Panc1 (cell line): Measurements from ENCODE around the gene UCHL5. TPM values are rescaled to one million over a fixed set of nuclear protein-coding genes. Genes with fewer than 3 reads are reported as not detected.

ENCODE experiments used
- ATAC-seq: fragments of 200-7000 bp; cut with Tn5 transposase; 2 replicates; pipeline ENCODE4 v1.9.1; 2020; ENCODE audit warnings: mild to moderate bottlenecking, moderate library complexity
- BruUV-seq: library from RNA; stranded (reverse); fragments of 400-500 nt; replicated peaks from 2 replicates; lab custom pipeline; 2021; lab: Mats Ljungman, UMichigan
- CTCF ChIA-PET: fragments of 300-600 bp; sonication (Branson Sonifier 250); formaldehyde crosslinking; loops from one replicate; lab custom pipeline; 2022; ENCODE audit warnings: antibody characterized with exemption; lab: Charles Lee
- POLR2A ChIA-PET: fragments of 300-600 bp; sonication (Branson Sonifier 250); formaldehyde crosslinking; loops from one replicate; lab custom pipeline; 2022; ENCODE audit warnings: antibody characterized with exemption; lab: Charles Lee
- DNase-seq: peaks from one replicate; pipeline ENCODE4 v3.0.0-alpha.2; 2010; ENCODE audit warnings: low read depth, low spot score
- H3K27ac ChIP-seq: 2 replicates; pipeline ENCODE4 v1.5.1; 2011; ENCODE audit warnings: mild to moderate bottlenecking, low read length, inconsistent platforms
- H3K27me3 ChIP-seq: fragments of 200-500 bp; sonication (Bioruptor generic); 2 replicates; pipeline ENCODE4 v1.6.0; 2014; ENCODE audit warnings: low read length, inconsistent platforms; ENCODE audit not compliant: control insufficient read depth, insufficient read depth
- H3K36me3 ChIP-seq: fragments of 200-500 bp; sonication (Bioruptor generic); 2 replicates; pipeline ENCODE4 v1.5.1; 2014; ENCODE audit warnings: inconsistent platforms, mild to moderate bottlenecking, low read length, moderate library complexity; ENCODE audit not compliant: control insufficient read depth, insufficient read depth
- H3K4me1 ChIP-seq: 2 replicates; pipeline ENCODE4 v1.5.1; 2011; ENCODE audit warnings: inconsistent platforms, mild to moderate bottlenecking, low read length, moderate library complexity; ENCODE audit not compliant: control insufficient read depth, insufficient read depth
- H3K4me3 ChIP-seq, 2 experiments: 2 replicates each; pipeline ENCODE4 v1.5.1; 2011 to 2012; ENCODE audit warnings: low read depth in 2 of 2, low read length in 2 of 2, mild to moderate bottlenecking in 2 of 2, inconsistent platforms in 1 of 2, moderate library complexity in 1 of 2
- H3K9me3 ChIP-seq: fragments of 200-500 bp; sonication (Bioruptor generic); 2 replicates; pipeline ENCODE4 v1.5.1; 2014; ENCODE audit warnings: low read depth, mild to moderate bottlenecking, inconsistent platforms, low read length, moderate library complexity; ENCODE audit not compliant: control insufficient read depth, insufficient read depth
- POLR2AphosphoS5 ChIP-seq: IDR thresholded peaks from 2 replicates; pipeline ENCODE4 v1.6.1; 2012; ENCODE audit warnings: mild to moderate bottlenecking, low read depth, low read length, moderate library complexity
- SIN3A ChIP-seq: IDR thresholded peaks from 2 replicates; pipeline ENCODE4 v1.6.1; 2012; ENCODE audit warnings: low read depth, mild to moderate bottlenecking, low read length, moderate library complexity, borderline replicate concordance; ENCODE audit not compliant: insufficient read depth
- TCF7L2 ChIP-seq: IDR thresholded peaks from 2 replicates; pipeline ENCODE4 v1.6.1; 2011; ENCODE audit warnings: mild to moderate bottlenecking, low read depth, low read length, inconsistent platforms
- in situ Hi-C: cut with HindIII; loops from 2 replicates; pipeline ENCODE4 v1.10.0; 2016; ENCODE audit warnings: low sequenced_read_pairs, low pct_unique_long_range_greater_than_20kb
- intact Hi-C: fragments of 100-400 bp; cut with micrococcal nuclease; formaldehyde crosslinking; loops from one replicate; pipeline ENCODE4 v1.10.0; 2022; ENCODE audit not compliant: unreplicated experiment
- total RNA-seq: library from RNA; stranded (reverse); gene quantifications from one replicate; pipeline ENCODE4 v1.2.1, GENCODE V29; 2021; ENCODE audit not compliant: unreplicated experiment
- TF ChIP-seq, protein P1 (sequence below): fragments of 450-650 bp; IDR thresholded peaks from 2 replicates; pipeline ENCODE4 v1.5.1; 2017; ENCODE audit warnings: mild to moderate bottlenecking
- TF ChIP-seq, protein P2 (sequence below), 2 experiments: IDR thresholded peaks; 2 replicates each; pipeline ENCODE4 v1.6.1; 2011 to 2012; ENCODE audit warnings: low read depth in 2 of 2, control low read depth in 1 of 2, low read length in 1 of 2, mild to moderate bottlenecking in 1 of 2, moderate library complexity in 1 of 2; ENCODE audit not compliant: insufficient read depth in 1 of 2

The UCHL5 gene
- total RNA-seq, 1 experiment from 2014 or later = 42.6 TPM

DNA sequence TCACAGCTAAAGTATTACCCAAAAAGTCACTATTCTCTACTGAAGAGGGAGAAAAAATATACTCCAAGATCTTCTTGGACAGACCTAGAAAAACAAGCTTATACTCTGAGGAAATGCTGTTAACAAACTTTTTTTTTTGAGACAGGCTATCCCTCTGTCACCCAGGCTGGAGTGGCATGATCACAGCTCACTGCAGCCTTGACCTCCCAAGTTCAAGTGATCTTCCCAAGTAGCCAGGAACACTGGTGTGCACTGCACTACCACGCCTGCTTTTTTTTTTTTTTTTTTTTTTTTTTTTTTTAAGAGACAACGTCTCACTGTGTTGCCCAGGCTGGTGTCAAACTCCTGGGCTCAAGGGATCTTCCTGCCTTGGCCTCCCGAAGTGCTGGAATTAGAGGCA, 28.7 kb upstream of the UCHL5 start:
- no peak overlapping the region for H3K4me3 ChIP-seq
- no peak overlapping the region for H3K27ac ChIP-seq
- intact Hi-C loops = no loop called here
- ChIA-PET POLR2A (interaction anchor here (0.5 kb wide), 1 partner anchor 17 kb away, joined by 8 read pairs; the partner anchor contains the start of gene GLRX2), CTCF (no interaction called here)
- TF ChIP-seq TCF7L2 (no peak), SIN3A (no peak), POLR2AphosphoS5 (no peak)
- TF ChIP-seq, protein P1, sequence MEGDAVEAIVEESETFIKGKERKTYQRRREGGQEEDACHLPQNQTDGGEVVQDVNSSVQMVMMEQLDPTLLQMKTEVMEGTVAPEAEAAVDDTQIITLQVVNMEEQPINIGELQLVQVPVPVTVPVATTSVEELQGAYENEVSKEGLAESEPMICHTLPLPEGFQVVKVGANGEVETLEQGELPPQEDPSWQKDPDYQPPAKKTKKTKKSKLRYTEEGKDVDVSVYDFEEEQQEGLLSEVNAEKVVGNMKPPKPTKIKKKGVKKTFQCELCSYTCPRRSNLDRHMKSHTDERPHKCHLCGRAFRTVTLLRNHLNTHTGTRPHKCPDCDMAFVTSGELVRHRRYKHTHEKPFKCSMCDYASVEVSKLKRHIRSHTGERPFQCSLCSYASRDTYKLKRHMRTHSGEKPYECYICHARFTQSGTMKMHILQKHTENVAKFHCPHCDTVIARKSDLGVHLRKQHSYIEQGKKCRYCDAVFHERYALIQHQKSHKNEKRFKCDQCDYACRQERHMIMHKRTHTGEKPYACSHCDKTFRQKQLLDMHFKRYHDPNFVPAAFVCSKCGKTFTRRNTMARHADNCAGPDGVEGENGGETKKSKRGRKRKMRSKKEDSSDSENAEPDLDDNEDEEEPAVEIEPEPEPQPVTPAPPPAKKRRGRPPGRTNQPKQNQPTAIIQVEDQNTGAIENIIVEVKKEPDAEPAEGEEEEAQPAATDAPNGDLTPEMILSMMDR = no peak
- TF ChIP-seq, protein P2, sequence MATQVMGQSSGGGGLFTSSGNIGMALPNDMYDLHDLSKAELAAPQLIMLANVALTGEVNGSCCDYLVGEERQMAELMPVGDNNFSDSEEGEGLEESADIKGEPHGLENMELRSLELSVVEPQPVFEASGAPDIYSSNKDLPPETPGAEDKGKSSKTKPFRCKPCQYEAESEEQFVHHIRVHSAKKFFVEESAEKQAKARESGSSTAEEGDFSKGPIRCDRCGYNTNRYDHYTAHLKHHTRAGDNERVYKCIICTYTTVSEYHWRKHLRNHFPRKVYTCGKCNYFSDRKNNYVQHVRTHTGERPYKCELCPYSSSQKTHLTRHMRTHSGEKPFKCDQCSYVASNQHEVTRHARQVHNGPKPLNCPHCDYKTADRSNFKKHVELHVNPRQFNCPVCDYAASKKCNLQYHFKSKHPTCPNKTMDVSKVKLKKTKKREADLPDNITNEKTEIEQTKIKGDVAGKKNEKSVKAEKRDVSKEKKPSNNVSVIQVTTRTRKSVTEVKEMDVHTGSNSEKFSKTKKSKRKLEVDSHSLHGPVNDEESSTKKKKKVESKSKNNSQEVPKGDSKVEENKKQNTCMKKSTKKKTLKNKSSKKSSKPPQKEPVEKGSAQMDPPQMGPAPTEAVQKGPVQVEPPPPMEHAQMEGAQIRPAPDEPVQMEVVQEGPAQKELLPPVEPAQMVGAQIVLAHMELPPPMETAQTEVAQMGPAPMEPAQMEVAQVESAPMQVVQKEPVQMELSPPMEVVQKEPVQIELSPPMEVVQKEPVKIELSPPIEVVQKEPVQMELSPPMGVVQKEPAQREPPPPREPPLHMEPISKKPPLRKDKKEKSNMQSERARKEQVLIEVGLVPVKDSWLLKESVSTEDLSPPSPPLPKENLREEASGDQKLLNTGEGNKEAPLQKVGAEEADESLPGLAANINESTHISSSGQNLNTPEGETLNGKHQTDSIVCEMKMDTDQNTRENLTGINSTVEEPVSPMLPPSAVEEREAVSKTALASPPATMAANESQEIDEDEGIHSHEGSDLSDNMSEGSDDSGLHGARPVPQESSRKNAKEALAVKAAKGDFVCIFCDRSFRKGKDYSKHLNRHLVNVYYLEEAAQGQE (IDR thresholded peaks at IDR 0.05; ENCODE audit: insufficient read depth in 1 of 2, low read depth in 2 of 2, low read length in 1 of 2) = no peak
- no peaks in the 10 kb centered on the region for H3K9me3 ChIP-seq
- no peaks in the 10 kb centered on the region for H3K4me1 ChIP-seq
- peaks cover 39% of the 10 kb centered on the region for H3K36me3 ChIP-seq
- no peaks in the 10 kb centered on the region for H3K27me3 ChIP-seq
- in situ Hi-C loops = no loop called here
- no peak for ATAC-seq
- DNase-seq = no peak
- no TSS peak for BruUV-seq

DNA sequence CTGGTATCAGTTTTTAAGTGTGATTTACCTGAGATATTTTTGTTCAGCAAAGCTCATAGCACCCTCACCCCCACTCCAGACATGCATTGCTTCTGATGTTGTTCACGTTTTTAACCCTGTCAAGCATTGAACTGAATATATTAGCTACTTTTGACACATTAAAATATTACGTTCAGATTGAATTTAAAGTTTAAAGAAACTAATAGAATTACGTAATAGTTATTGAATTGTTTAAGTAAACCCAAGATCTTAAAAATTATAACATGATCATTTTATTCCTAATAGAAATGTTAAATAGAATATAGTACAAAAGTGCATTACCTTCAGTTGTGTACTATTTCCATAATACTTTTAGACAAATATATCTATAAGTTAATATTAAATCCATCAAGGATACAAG, 27.2 kb upstream of the UCHL5 start:
- intact Hi-C loops (no loop called here), in situ Hi-C loops (no loop called here)
- no peak overlapping the region for H3K27ac ChIP-seq
- ChIA-PET CTCF (no interaction called here), POLR2A (no interaction called here)
- H3K4me3 ChIP-seq = no peak overlapping the region
- no peak for DNase-seq
- no peaks in the 10 kb centered on the region for H3K9me3 ChIP-seq
- H3K4me1 ChIP-seq = no peaks in the 10 kb centered on the region
- no peak for ATAC-seq
- no TSS peak for BruUV-seq
- peaks cover 44% of the 10 kb centered on the region for H3K36me3 ChIP-seq
- TF ChIP-seq SIN3A (no peak), POLR2AphosphoS5 (no peak), TCF7L2 (no peak)
- TF ChIP-seq, protein P2 (IDR thresholded peaks at IDR 0.05; ENCODE audit: insufficient read depth in 1 of 2, low read depth in 2 of 2, low read length in 1 of 2) = no peak
- TF ChIP-seq, protein P1 = no peak
- no peaks in the 10 kb centered on the region for H3K27me3 ChIP-seq
